Body of pancreas (tissue), 4 donors: ENCODE data around the gene PHAX.

Source experiments
- CTCF ChIP-seq, 7 experiments: fragments of 450-650 bp in 4 of 7; fragments of 200-600 bp in 3 of 7; sonication (generic) in 3 of 7; IDR thresholded peaks; one replicate each; pipeline ENCODE4 v1.5.1; 2016 to 2019; ENCODE audit warnings: antibody characterized with exemption in 7 of 7
- POLR2A ChIP-seq, 3 donors: fragments of 450-650 bp; IDR thresholded peaks; one replicate each; pipeline ENCODE4 v1.6.1; 2016; ENCODE audit warnings: antibody characterized with exemption in 3 of 3, mild to moderate bottlenecking in 2 of 3

- no peak for TF ChIP-seq CTCF (IDR thresholded peaks at IDR 0.05)
- no peak for TF ChIP-seq POLR2A (IDR thresholded peaks at IDR 0.05)
Observed at GRCh38 chr5:126619781-126620180, 19.0 kb downstream of the PHAX start.
